Astrocyte (in vitro differentiated cells and primary cell): ENCODE measurements around the gene SLC30A1. TPM values are rescaled to one million over a fixed set of nuclear protein-coding genes. Genes with fewer than 3 reads are reported as not detected.
"Not testable (repeated sequence)": the region's sequence is repeated elsewhere in the genome, so short reads cannot be mapped to it uniquely, and the experiment has no call there.

Source experiments
- DNase-seq: peaks from one replicate; pipeline ENCODE4 v3.0.0-alpha.2; 2010; ENCODE audit warnings: low read depth
- FAIRE-seq: peaks from 2 replicates; lab custom pipeline; 2011; peaks lifted over from hg19 to GRCh38; lab: Jason Lieb, UNC
- H2AFZ ChIP-seq: 2 replicates; pipeline ENCODE4 v1.6.0; 2012; ENCODE audit warnings: low read depth, low read length, inconsistent platforms
- H3K27ac ChIP-seq: 2 replicates; pipeline ENCODE4 v1.5.1; 2011; ENCODE audit warnings: low read depth, low read length, inconsistent platforms
- H3K27me3 ChIP-seq: 2 replicates; pipeline ENCODE4 v1.6.0; 2011; ENCODE audit warnings: low read length, inconsistent platforms; ENCODE audit not compliant: insufficient read depth
- H3K36me3 ChIP-seq: 2 replicates; pipeline ENCODE4 v1.5.1; 2011; ENCODE audit warnings: low read length, inconsistent platforms; ENCODE audit not compliant: insufficient read depth
- H3K4me1 ChIP-seq: 2 replicates; pipeline ENCODE4 v1.5.1; 2011; ENCODE audit warnings: low read length, inconsistent platforms; ENCODE audit not compliant: insufficient read depth
- H3K4me2 ChIP-seq: 2 replicates; pipeline ENCODE4 v1.6.0; 2012; ENCODE audit warnings: low read length, inconsistent platforms
- H3K4me3 ChIP-seq: 2 replicates; pipeline ENCODE4 v1.5.1; 2011; ENCODE audit warnings: low read depth, mild to moderate bottlenecking, low read length, inconsistent platforms; ENCODE audit not compliant: insufficient read depth
- H3K79me2 ChIP-seq: 2 replicates; pipeline ENCODE4 v1.6.0; 2012; ENCODE audit warnings: mild to moderate bottlenecking, low read length, inconsistent platforms; ENCODE audit not compliant: insufficient read depth
- H3K9ac ChIP-seq: 2 replicates; pipeline ENCODE4 v1.6.0; 2012; ENCODE audit warnings: mild to moderate bottlenecking, low read length, inconsistent platforms
- H3K9me3 ChIP-seq: 2 replicates; pipeline ENCODE4 v1.5.1; 2012; ENCODE audit warnings: low read depth, mild to moderate bottlenecking, low read length, inconsistent platforms; ENCODE audit not compliant: insufficient read depth
- H4K20me1 ChIP-seq: 2 replicates; pipeline ENCODE4 v1.6.0; 2012; ENCODE audit warnings: low read length, inconsistent platforms; ENCODE audit not compliant: insufficient read depth
- H3K27ac Mint-ChIP-seq: one replicate; pipeline ENCODE4 v1.8.0; 2021; ENCODE audit warnings: mild to moderate bottlenecking, mixed read lengths; ENCODE audit not compliant: unreplicated experiment
- H3K27me3 Mint-ChIP-seq: one replicate; pipeline ENCODE4 v1.8.0; 2021; ENCODE audit warnings: low read depth, mixed read lengths; ENCODE audit not compliant: unreplicated experiment
- H3K36me3 Mint-ChIP-seq: one replicate; pipeline ENCODE4 v1.8.0; 2021; ENCODE audit warnings: low read depth, mixed read lengths; ENCODE audit not compliant: unreplicated experiment
- H3K4me1 Mint-ChIP-seq: one replicate; pipeline ENCODE4 v1.8.0; 2021; ENCODE audit warnings: low read depth, mixed read lengths; ENCODE audit not compliant: unreplicated experiment
- H3K4me3 Mint-ChIP-seq: one replicate; pipeline ENCODE4 v1.8.0; 2021; ENCODE audit warnings: mild to moderate bottlenecking, moderate library complexity, mixed read lengths; ENCODE audit not compliant: unreplicated experiment
- H3K9me3 Mint-ChIP-seq: one replicate; pipeline ENCODE4 v1.8.0; 2021; ENCODE audit warnings: mild to moderate bottlenecking, mixed read lengths; ENCODE audit not compliant: unreplicated experiment
- EZH2 ChIP-seq: IDR thresholded peaks from 2 replicates; pipeline ENCODE4 v1.6.1; 2012; ENCODE audit warnings: mild to moderate bottlenecking, low read length, inconsistent platforms; ENCODE audit not compliant: insufficient read depth
- total RNA-seq: library from RNA; stranded (reverse); gene quantifications from 2 replicates; pipeline ENCODE4 v1.2.1, GENCODE V29; 2021
- TF ChIP-seq, protein P1 (sequence below): IDR thresholded peaks from 2 replicates; pipeline ENCODE4 v1.5.1; 2011; ENCODE audit warnings: low read depth, mild to moderate bottlenecking, inconsistent platforms, low read length, moderate library complexity; ENCODE audit not compliant: insufficient read depth

Gene SLC30A1
- total RNA-seq, 1 donor from 2014 or later, result 35.0 TPM

DNA sequence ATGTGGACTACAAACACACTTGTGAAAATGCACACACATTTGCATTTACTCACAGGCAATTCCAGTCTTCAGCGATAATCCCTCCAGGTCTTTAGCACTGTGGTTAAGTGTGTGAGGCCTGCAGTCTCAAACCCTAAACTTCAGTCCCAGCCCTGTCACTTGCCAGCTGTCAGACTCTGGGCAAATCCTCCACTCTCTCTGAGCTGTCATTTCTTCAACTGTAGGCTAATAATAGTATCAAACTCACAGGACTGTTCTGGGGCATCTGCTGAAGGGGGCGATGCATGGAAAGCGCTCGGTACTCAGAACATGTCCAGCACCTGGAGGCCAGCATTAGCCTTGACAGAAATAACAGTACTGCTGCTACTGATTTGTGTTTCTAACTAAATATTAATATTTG lies 48.3 kb upstream of the SLC30A1 start:
- no peak overlapping the region for H3K27ac ChIP-seq
- H3K36me3 Mint-ChIP-seq, result no peaks in the 10 kb centered on the region
- FAIRE-seq, result no peak

GRCh38 chr1:211625866-211626265 lies 46.9 kb upstream of the SLC30A1 start:
- H3K9ac ChIP-seq, H3K27me3 ChIP-seq, H3K4me1 Mint-ChIP-seq, H3K36me3 ChIP-seq, FAIRE-seq, H3K4me2 ChIP-seq, H3K9me3 Mint-ChIP-seq, H3K27ac Mint-ChIP-seq, H3K4me1 ChIP-seq, H3K9me3 ChIP-seq, H4K20me1 ChIP-seq, H3K79me2 ChIP-seq, H3K4me3 ChIP-seq, DNase-seq, H3K36me3 Mint-ChIP-seq, H3K4me3 Mint-ChIP-seq, H3K27ac ChIP-seq, H2AFZ ChIP-seq: not testable (repeated sequence)
- H3K27me3 Mint-ChIP-seq, result peaks cover 32% of the 10 kb centered on the region

More for the DNA sequence above, 48.3 kb upstream of the SLC30A1 start:
- peaks cover 3% of the 10 kb centered on the region for H3K9me3 Mint-ChIP-seq
- no peak overlapping the region for H2AFZ ChIP-seq
- H3K27me3 Mint-ChIP-seq, result peaks cover 29% of the 10 kb centered on the region
- peaks cover 9% of the 10 kb centered on the region for H3K4me1 Mint-ChIP-seq
- no peaks in the 10 kb centered on the region for H3K9me3 ChIP-seq
- no peak for TF ChIP-seq EZH2
- TF ChIP-seq, protein P1, sequence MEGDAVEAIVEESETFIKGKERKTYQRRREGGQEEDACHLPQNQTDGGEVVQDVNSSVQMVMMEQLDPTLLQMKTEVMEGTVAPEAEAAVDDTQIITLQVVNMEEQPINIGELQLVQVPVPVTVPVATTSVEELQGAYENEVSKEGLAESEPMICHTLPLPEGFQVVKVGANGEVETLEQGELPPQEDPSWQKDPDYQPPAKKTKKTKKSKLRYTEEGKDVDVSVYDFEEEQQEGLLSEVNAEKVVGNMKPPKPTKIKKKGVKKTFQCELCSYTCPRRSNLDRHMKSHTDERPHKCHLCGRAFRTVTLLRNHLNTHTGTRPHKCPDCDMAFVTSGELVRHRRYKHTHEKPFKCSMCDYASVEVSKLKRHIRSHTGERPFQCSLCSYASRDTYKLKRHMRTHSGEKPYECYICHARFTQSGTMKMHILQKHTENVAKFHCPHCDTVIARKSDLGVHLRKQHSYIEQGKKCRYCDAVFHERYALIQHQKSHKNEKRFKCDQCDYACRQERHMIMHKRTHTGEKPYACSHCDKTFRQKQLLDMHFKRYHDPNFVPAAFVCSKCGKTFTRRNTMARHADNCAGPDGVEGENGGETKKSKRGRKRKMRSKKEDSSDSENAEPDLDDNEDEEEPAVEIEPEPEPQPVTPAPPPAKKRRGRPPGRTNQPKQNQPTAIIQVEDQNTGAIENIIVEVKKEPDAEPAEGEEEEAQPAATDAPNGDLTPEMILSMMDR, result no peak
- no peaks in the 10 kb centered on the region for H3K79me2 ChIP-seq
- H3K4me3 Mint-ChIP-seq, result no peak overlapping the region
- no peaks in the 10 kb centered on the region for H4K20me1 ChIP-seq
- DNase-seq, result no peak
- H3K9ac ChIP-seq, result no peak overlapping the region
- H3K27ac Mint-ChIP-seq, result no peak overlapping the region
- H3K36me3 ChIP-seq, result no peaks in the 10 kb centered on the region
- H3K4me1 ChIP-seq, result peaks cover 8% of the 10 kb centered on the region
- H3K4me3 ChIP-seq, result no peak overlapping the region
- peaks cover 2% of the 10 kb centered on the region for H3K27me3 ChIP-seq
- H3K4me2 ChIP-seq, result no peak overlapping the region

DNA sequence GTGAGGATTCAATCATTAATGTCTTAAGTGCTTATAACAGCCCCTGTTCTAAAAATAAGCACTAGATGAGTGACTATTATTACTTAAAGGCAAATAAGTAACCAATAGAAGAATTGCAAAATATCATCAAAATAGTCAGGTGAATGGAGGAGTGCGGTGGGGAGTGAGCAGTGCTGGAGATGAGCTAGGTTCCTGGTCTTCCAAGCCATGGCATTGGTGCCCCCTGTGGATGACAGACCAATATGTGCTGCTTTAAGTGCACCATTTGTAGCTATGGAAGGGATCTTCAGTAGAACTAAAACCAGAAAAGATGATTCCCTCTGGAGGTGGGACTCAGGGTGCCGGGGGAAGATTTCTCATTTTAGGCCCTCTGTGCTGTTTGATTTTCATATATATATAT lies 46.1 kb upstream of the SLC30A1 start:
- no peaks in the 10 kb centered on the region for H3K79me2 ChIP-seq
- Mint-ChIP-seq H3K36me3 (no peaks in the 10 kb centered on the region), H3K4me1 (peaks cover 4% of the 10 kb centered on the region), H3K27me3 (peaks cover 28% of the 10 kb centered on the region), H3K27ac (no peak overlapping the region), H3K4me3 (no peak overlapping the region), H3K9me3 (no peaks in the 10 kb centered on the region)
- no peaks in the 10 kb centered on the region for H3K36me3 ChIP-seq
- TF ChIP-seq EZH2, result no peak
- TF ChIP-seq, protein P1, result no peak
- H3K4me1 ChIP-seq, result no peaks in the 10 kb centered on the region
- H3K27me3 ChIP-seq, result peaks cover 2% of the 10 kb centered on the region
- H3K27ac ChIP-seq, result no peak overlapping the region
- H4K20me1 ChIP-seq, result no peaks in the 10 kb centered on the region
- FAIRE-seq (no peak), DNase-seq (no peak)
- no peak overlapping the region for H3K9ac ChIP-seq
- H3K9me3 ChIP-seq, result no peaks in the 10 kb centered on the region
- H2AFZ ChIP-seq, result no peak overlapping the region
- no peak overlapping the region for H3K4me3 ChIP-seq
- H3K4me2 ChIP-seq, result no peak overlapping the region
